HG03469 (cell line): ENCODE data around the gene KCNS1.
"Not testable (repeated sequence)": the region's sequence is repeated elsewhere in the genome, so short reads cannot be mapped to it uniquely, and the experiment has no call there.

Source experiments
- ATAC-seq: cut with Tn5 transposase; IDR thresholded peaks from one replicate; pipeline ENCODE4 v1.9.1; 2021; ENCODE audit warnings: mild to moderate bottlenecking, moderate library complexity, moderate number of reproducible peaks; ENCODE audit not compliant: unreplicated experiment

The KCNS1 gene

GRCh38 chr20:45100563-45101245 is at the start of gene KCNS1:
Gene KCNS1 (minus strand): TSS chr20:45101127. CDS start chr20:45099236, 1,891 bp downstream.
- ATAC-seq = no peak

- ATAC-seq = no peak
Measured at GRCh38 chr20:45149062-45149461, 48.1 kb upstream of the KCNS1 start.

GRCh38 chr20:45140836-45141235 is 39.9 kb upstream of the KCNS1 start:
- no peak for ATAC-seq

- ATAC-seq = not testable (repeated sequence)
Measured at GRCh38 chr20:45139733-45140375, 38.9 kb upstream of the KCNS1 start.

- no peak for ATAC-seq
Measured at GRCh38 chr20:45138561-45139300, 37.8 kb upstream of the KCNS1 start.

GRCh38 chr20:45136911-45137310 is 36.0 kb upstream of the KCNS1 start:
- no peak for ATAC-seq

GRCh38 chr20:45128099-45128498 is 27.2 kb upstream of the KCNS1 start:
- no peak for ATAC-seq

- no peak for ATAC-seq
Measured at GRCh38 chr20:45124365-45124764, 23.4 kb upstream of the KCNS1 start, which contains the start of gene WFDC12. Gene WFDC12 (minus strand): TSS chr20:45124465. CDS start chr20:45124447, 18 bp downstream.

- no peak for ATAC-seq
Measured at GRCh38 chr20:45121388-45121787, 20.5 kb upstream of the KCNS1 start.

GRCh38 chr20:45119556-45120266 is 18.8 kb upstream of the KCNS1 start:
- no peak for ATAC-seq

GRCh38 chr20:45118028-45118427 is 17.1 kb upstream of the KCNS1 start:
- no peak for ATAC-seq

- ATAC-seq = no peak
Measured at GRCh38 chr20:45117581-45117980, 16.7 kb upstream of the KCNS1 start.

- ATAC-seq = no peak
Measured at GRCh38 chr20:45115829-45116228, 14.9 kb upstream of the KCNS1 start.

GRCh38 chr20:45115386-45115774 is 14.5 kb upstream of the KCNS1 start:
- ATAC-seq = no peak

- no peak for ATAC-seq
Measured at GRCh38 chr20:45114465-45115385, 13.8 kb upstream of the KCNS1 start, which contains the start of gene WFDC5. Gene WFDC5 (minus strand): TSS chr20:45115174. CDS start chr20:45115083, 91 bp downstream.

GRCh38 chr20:45113865-45114264 is 12.9 kb upstream of the KCNS1 start:
- no peak for ATAC-seq

GRCh38 chr20:45112754-45113153 is 11.8 kb upstream of the KCNS1 start:
- ATAC-seq = no peak

- ATAC-seq = no peak
Measured at GRCh38 chr20:45111799-45112471, 11.0 kb upstream of the KCNS1 start.

- ATAC-seq = no peak
Measured at GRCh38 chr20:45111285-45111684, 10.4 kb upstream of the KCNS1 start.
